Naive thymus-derived CD8-positive, alpha-beta T cell (primary cell): ENCODE results near the gene GZF1. TPM values are rescaled to one million over a fixed set of nuclear protein-coding genes. Genes with fewer than 3 reads are reported as not detected.
"Not testable (repeated sequence)": the region's sequence is repeated elsewhere in the genome, so short reads cannot be mapped to it uniquely, and the experiment has no call there.

Source experiments
- ATAC-seq, 2 donors: fragments of 150-1000 bp; cut with Tn5 transposase in 1 of 2; sonication (Bioruptor Pico), chemical (Tn5 transposase) in 1 of 2; 1 replicate in 1 of 2; 2 replicates in 1 of 2; pipeline ENCODE4 v1.10.0; 2021; ENCODE audit warnings: mild to moderate bottlenecking in 2 of 2, moderate library complexity in 2 of 2
- POLR2A ChIA-PET: fragments of 350-600 bp; sonication (Branson Sonifier 250); formaldehyde crosslinking; loops from one replicate; lab custom pipeline; 2021; ENCODE audit warnings: antibody characterized with exemption; lab: Charles Lee
- DNase-seq, 10 donors: peaks; one replicate each; pipeline versions ENCODE4 v3.0.0 to v3.0.0-alpha.2; 2020 to 2022
- H3K27ac Mint-ChIP-seq, 10 donors: one replicate each; pipeline ENCODE4 v1.8.0; 2020 to 2022; ENCODE audit warnings: mild to moderate bottlenecking in 10 of 10, mixed read lengths in 10 of 10, moderate library complexity in 4 of 10, inconsistent platforms in 1 of 10
- H3K27me3 Mint-ChIP-seq, 5 donors: one replicate each; pipeline ENCODE4 v1.8.0; 2021 to 2022; ENCODE audit warnings: mixed read lengths in 5 of 5
- H3K36me3 Mint-ChIP-seq, 3 donors: one replicate each; pipeline ENCODE4 v1.8.0; 2020 to 2022; ENCODE audit warnings: mixed read lengths in 3 of 3, mild to moderate bottlenecking in 2 of 3, inconsistent platforms in 1 of 3
- H3K4me1 Mint-ChIP-seq, 4 donors: one replicate each; pipeline ENCODE4 v1.8.0; 2021 to 2022; ENCODE audit warnings: mixed read lengths in 4 of 4
- H3K4me3 Mint-ChIP-seq, 10 donors: one replicate each; pipeline ENCODE4 v1.8.0; 2020 to 2022; ENCODE audit warnings: mild to moderate bottlenecking in 10 of 10, mixed read lengths in 10 of 10, moderate library complexity in 6 of 10, inconsistent platforms in 1 of 10
- H3K9me3 Mint-ChIP-seq, 9 donors: one replicate each; pipeline ENCODE4 v1.8.0; 2020 to 2022; ENCODE audit warnings: mixed read lengths in 9 of 9, mild to moderate bottlenecking in 3 of 9, inconsistent platforms in 1 of 9, moderate library complexity in 1 of 9
- polyA plus RNA-seq, 3 donors: library from polyadenylated mRNA; unstranded; fragments of 300-500 nt; fragmentation: Illumina TruSeq; gene quantifications; one replicate each; pipeline ENCODE4 v1.2.3, GENCODE V29; 2021
- total RNA-seq, 8 experiments: library from RNA in 2 of 8; stranded (reverse) in 2 of 8; gene quantifications; one replicate each; pipeline ENCODE4 v1.2.3 and lab custom pipeline; 2021 to 2026

Gene GZF1
- total and polyA plus RNA-seq, 5 experiments from 2014 or later = 1.9 to 13.7 (median 3.7) TPM

DNA sequence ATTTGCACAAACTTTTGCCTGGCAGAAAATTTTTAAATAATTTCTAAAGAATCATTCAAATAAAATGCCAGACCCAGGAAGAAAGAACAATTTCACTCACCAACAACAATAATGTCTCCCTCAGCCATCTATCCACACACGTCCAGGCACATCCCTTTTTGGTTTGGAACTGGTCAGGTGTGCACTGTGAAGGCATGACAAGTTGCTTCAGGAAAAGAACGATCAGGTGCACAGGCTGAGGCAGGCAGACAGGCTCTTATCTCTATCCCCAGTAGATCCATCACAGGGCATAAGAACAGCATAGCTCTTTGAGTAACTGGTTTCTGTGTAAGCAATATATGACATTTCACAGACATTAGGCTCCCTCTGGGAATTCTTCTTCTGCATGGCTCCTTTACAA is 29.5 kb upstream of the GZF1 start:
- Mint-ChIP-seq H3K9me3 (no peaks in the 10 kb centered on the region), H3K36me3 (peaks cover 0 to 6% (median 0%) of the 10 kb centered on the region in 3 donors), H3K4me1 (peaks cover 0 to 8% (median 4%) of the 10 kb centered on the region in 4 donors), H3K27me3 (no peaks in the 10 kb centered on the region), H3K4me3 (no peak overlapping the region), H3K27ac (no peak overlapping the region)
- no peak for ATAC-seq
- POLR2A ChIA-PET = no interaction called here
- no peak for DNase-seq

DNA sequence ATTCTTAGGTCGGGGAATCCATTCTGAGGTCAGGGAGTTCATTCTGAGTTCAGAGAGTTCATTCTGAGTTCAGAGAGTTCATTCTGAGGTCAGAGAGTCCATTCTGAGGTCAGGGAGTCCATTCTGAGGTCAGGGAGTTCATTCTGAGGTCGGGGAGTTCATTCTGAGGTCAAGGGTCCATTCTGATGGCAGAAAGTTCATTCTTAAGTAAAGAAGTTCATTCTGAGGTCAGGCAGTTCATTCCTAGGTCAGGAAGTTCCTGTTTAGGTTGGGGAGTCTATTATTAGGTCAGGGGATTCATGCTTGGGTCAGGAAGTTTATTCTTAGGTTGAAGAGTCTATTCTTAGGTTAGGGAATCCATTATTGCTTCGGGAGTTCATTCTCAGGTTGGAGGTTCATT is 27.9 kb upstream of the GZF1 start:
- Mint-ChIP-seq H3K27me3 (no peaks in the 10 kb centered on the region), H3K36me3 (peaks cover 0 to 6% (median 0%) of the 10 kb centered on the region in 3 donors), H3K27ac (no peak overlapping the region), H3K4me1 (peaks cover 0 to 8% (median 4%) of the 10 kb centered on the region in 4 donors), H3K9me3 (no peaks in the 10 kb centered on the region), H3K4me3 (no peak overlapping the region)
- POLR2A ChIA-PET = no interaction called here
- no peak for DNase-seq
- no peak for ATAC-seq

DNA sequence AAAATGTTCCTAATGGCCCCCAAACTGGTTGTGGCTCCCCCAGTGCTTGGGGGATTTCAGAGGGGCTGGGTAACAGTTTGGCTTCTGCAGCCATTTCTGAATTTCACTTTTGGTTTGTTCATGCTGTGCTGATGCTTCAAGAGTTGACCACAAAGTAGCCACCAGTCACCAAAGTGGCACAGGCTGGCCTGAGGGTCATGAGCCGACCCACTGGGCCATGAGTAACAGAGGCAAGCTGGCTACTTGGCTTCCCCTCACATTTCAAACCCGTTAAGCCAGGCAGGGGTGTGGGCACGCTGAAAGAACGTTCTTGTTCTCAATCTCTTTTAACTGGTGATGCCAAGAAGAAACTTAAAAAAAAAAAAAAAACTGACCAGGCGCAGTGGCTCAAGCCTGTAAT is 26.5 kb upstream of the GZF1 start:
- ATAC-seq (no peak), DNase-seq (peak in 1 of 10 donors; percentile 46)
- POLR2A ChIA-PET = no interaction called here
- H3K36me3 Mint-ChIP-seq = no peaks in the 10 kb centered on the region
- H3K27ac Mint-ChIP-seq = no peak overlapping the region
- H3K9me3 Mint-ChIP-seq = no peaks in the 10 kb centered on the region
- H3K27me3 Mint-ChIP-seq = no peaks in the 10 kb centered on the region
- peaks cover 0 to 8% (median 4%) of the 10 kb centered on the region in 4 donors for H3K4me1 Mint-ChIP-seq
- no peak overlapping the region for H3K4me3 Mint-ChIP-seq

DNA sequence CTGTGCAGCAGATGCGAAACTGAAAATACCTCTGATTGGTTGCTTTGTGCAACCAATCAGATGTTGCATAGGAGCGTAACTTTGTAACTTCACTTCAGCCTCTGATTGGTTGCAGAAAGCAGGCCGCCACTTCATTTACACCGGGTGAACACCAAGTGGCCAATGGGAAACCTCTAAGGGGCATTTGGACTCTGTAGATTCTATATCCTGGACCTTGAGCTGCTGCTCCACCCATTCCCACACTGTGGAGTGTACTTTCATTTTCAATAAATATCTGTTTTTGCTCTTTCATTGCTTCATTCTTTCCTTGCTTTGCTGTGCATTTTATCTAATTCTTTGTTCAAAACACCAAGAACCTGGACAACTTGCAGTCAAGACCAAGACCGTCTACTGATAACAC is 25.5 kb upstream of the GZF1 start:
- Mint-ChIP-seq H3K9me3 (no peaks in the 10 kb centered on the region), H3K4me1 (peaks cover 0 to 8% (median 4%) of the 10 kb centered on the region in 4 donors), H3K36me3 (no peaks in the 10 kb centered on the region), H3K27me3 (no peaks in the 10 kb centered on the region), H3K4me3 (no peak overlapping the region), H3K27ac (no peak overlapping the region)
- DNase-seq (no peak), ATAC-seq (no peak)
- POLR2A ChIA-PET = no interaction called here

DNA sequence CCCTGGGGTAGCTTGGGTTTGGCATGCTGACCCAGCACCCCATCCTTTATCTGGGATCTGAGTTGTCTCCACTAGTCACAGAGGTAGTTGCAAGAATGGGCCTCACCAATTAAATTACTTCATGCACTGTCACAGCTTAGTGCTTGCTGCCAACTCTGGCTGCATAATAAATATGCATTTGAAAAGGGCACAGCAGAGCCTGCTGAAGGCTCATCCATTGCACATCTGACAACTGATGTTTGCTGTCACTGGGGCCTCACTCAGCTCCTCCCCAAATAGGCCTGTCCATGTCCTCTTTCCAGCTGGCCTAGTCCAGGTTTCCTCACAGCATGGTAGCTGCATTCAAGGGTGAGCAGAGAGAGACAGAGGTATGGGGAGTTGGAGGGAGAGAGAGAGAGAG is 24.7 kb upstream of the GZF1 start:
- Mint-ChIP-seq H3K36me3 (no peaks in the 10 kb centered on the region), H3K9me3 (no peaks in the 10 kb centered on the region), H3K27ac (peak overlapping the region in 1 of 10 donors; percentile 15), H3K4me1 (peaks cover 0 to 6% (median 5%) of the 10 kb centered on the region in 4 donors), H3K27me3 (no peaks in the 10 kb centered on the region), H3K4me3 (no peak overlapping the region)
- DNase-seq = peak in 1 of 10 donors; percentile 10
- ATAC-seq = no peak
- POLR2A ChIA-PET = no interaction called here

DNA sequence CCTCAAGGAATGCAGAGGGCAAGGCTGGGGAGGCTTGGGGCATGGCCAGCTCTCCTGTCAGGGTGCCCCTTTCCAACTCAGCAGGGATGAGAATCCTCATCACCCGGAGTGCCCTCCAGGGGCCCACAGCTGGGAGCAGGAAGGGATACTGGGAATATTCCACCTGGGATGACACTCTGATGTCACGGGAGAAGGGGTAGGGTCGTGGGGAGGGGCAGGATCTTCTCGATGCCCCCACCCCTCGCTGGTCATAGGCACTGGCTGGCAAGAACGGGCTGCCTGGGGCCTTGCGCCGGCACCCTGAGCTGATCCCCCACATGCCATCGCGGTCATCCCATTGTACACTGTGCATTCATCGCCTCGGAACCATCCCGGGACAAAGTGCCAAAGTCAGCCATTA is 22.0 kb upstream of the GZF1 start:
- peak in 1 of 10 donors; percentile 35 for DNase-seq

DNA sequence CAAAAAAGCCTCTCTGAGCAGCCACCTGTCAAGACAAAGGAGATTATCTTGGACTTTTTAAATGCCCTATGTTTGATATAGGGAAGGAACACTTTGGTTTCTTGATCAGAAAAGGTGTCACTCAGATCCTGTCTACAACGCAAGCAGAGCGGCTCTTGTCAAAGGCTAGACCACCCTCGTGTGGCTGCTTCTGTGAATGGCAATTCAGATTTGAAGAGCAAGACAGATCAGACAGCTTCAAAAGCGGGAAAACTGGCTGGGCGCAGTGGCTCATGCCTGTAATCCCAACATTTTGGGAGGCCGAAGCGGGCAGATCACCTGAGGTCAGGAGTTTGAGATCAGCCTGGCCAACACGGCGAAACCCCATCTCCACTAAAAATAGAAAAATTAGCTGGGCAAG is 21.5 kb upstream of the GZF1 start:
- H3K27me3 Mint-ChIP-seq = no peaks in the 10 kb centered on the region
- H3K9me3 Mint-ChIP-seq = no peaks in the 10 kb centered on the region
- peaks cover 0 to 1% (median 0%) of the 10 kb centered on the region in 4 donors for H3K4me1 Mint-ChIP-seq
- POLR2A ChIA-PET = no interaction called here
- ATAC-seq = peak in 1 of 2 donors; percentile 44
- DNase-seq = peak in 1 of 10 donors; percentile 55
- no peaks in the 10 kb centered on the region for H3K36me3 Mint-ChIP-seq
- no peak overlapping the region for H3K4me3 Mint-ChIP-seq
- H3K27ac Mint-ChIP-seq = no peak overlapping the region

More for the DNA sequence above, 22.0 kb upstream of the GZF1 start:
- no peaks in the 10 kb centered on the region for H3K36me3 Mint-ChIP-seq
- no peaks in the 10 kb centered on the region for H3K9me3 Mint-ChIP-seq
- ATAC-seq = no peak
- no peaks in the 10 kb centered on the region for H3K27me3 Mint-ChIP-seq
- H3K27ac Mint-ChIP-seq = no peak overlapping the region
- POLR2A ChIA-PET = no interaction called here
- no peak overlapping the region for H3K4me3 Mint-ChIP-seq
- peaks cover 0 to 1% (median 0%) of the 10 kb centered on the region in 4 donors for H3K4me1 Mint-ChIP-seq

DNA sequence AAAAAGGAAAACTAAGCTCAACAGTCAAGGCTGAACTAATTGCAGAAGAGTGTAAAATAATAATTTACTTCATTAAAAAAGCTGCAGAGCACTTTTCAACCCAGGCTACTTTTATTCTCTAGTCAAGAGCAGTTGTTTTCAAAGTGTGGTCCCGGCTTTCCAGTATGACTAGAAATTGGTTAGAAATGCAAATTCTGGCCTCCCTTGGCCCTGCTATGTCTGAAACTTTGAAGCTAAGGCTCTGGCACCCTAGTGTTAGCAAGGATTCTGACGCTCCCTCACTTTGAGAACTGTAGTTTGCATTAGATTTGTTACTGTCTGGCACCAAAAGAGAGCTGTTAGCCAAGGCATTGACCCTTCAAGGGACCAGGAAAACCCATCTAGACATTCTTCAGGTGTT is 20.9 kb upstream of the GZF1 start:
- Mint-ChIP-seq H3K36me3 (no peaks in the 10 kb centered on the region), H3K4me1 (peaks cover 0 to 1% (median 0%) of the 10 kb centered on the region in 4 donors), H3K27ac (no peak overlapping the region), H3K9me3 (no peaks in the 10 kb centered on the region), H3K4me3 (no peak overlapping the region), H3K27me3 (no peaks in the 10 kb centered on the region)
- POLR2A ChIA-PET = interaction anchor here (0.8 kb wide), 1 partner anchor 9 kb away, joined by 4 read pairs; the partner anchor contains the start of gene NXT1
- DNase-seq (peak in 1 of 10 donors; percentile 10), ATAC-seq (no peak)

DNA sequence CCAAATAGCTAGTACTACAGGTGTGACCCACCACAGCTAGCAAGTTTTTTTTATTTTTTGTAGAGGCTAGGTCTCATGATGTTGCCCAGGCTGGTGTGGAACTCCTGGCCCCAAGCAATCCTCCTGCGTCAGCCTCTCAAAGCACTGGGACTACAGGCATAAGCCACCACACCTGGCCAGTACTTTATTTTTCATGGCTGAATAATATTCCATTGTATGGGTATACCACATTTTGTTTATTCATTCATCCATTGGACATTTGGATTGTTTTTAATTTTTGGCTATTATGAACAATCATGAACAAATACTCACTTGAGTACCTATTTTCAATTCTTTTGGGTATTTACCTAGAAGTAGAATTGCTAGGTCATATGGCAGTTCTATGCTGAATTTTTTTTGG is 18.4 kb upstream of the GZF1 start:
- DNase-seq (no peak), ATAC-seq (no peak)
- Mint-ChIP-seq H3K4me3 (no peak overlapping the region), H3K9me3 (no peaks in the 10 kb centered on the region), H3K36me3 (no peaks in the 10 kb centered on the region), H3K27ac (peak overlapping the region in 1 of 10 donors; percentile 47), H3K27me3 (no peaks in the 10 kb centered on the region), H3K4me1 (peaks cover 0 to 3% (median 1%) of the 10 kb centered on the region in 4 donors)
- POLR2A ChIA-PET = no interaction called here

DNA sequence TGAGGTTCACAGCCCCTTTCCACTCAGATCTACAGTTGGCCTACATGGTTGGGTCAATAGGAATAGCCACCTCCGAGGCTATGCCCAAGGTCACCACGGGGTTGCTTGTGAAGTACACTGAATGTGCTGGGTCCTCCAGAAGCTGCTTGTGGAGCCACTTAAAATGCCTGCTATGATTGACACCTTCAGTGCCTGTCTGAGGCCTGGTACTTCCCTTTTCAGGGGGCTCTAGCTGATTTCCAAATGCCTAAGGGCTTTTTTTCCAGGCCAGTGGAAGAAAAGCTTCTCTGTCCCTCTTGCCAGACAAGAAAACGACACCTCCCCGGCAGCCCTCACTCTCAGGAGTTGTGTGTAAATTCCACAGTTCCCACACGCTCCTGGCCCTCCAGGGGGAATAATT is 17.6 kb upstream of the GZF1 start:
- ATAC-seq (no peak), DNase-seq (peak in 1 of 10 donors; percentile 54)
- no peaks in the 10 kb centered on the region for H3K27me3 Mint-ChIP-seq
- no peaks in the 10 kb centered on the region for H3K9me3 Mint-ChIP-seq
- H3K27ac Mint-ChIP-seq = peak overlapping the region in 1 of 10 donors; percentile 24
- H3K36me3 Mint-ChIP-seq = no peaks in the 10 kb centered on the region
- H3K4me1 Mint-ChIP-seq = peaks cover 3 to 8% (median 4%) of the 10 kb centered on the region in 4 donors
- POLR2A ChIA-PET = no interaction called here
- no peak overlapping the region for H3K4me3 Mint-ChIP-seq

DNA sequence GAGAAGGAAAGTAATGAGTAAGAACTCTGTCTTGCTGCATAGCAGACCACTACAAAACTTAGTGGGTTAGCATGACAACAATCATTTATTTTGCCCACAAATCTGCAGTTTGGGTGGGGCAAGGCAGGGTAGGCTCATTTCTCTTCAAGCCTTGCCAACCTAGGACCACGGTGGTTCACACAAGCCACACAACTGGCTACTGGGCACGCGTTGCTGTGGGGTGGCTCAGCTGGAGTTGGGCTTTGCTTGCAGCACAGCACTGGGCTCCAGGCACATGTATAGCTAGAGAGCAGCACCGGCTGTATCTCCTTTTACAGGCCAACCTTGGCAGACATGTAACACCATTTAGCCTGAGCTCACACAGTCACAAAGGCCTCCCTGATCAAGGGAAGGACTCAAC is 16.0 kb upstream of the GZF1 start:
- POLR2A ChIA-PET = no interaction called here
- Mint-ChIP-seq H3K9me3 (no peaks in the 10 kb centered on the region), H3K4me3 (no peak overlapping the region), H3K36me3 (no peaks in the 10 kb centered on the region), H3K4me1 (peaks cover 9 to 16% (median 13%) of the 10 kb centered on the region in 4 donors), H3K27ac (no peak overlapping the region), H3K27me3 (no peaks in the 10 kb centered on the region)
- no peak for ATAC-seq
- DNase-seq = peak in 1 of 10 donors; percentile 22

DNA sequence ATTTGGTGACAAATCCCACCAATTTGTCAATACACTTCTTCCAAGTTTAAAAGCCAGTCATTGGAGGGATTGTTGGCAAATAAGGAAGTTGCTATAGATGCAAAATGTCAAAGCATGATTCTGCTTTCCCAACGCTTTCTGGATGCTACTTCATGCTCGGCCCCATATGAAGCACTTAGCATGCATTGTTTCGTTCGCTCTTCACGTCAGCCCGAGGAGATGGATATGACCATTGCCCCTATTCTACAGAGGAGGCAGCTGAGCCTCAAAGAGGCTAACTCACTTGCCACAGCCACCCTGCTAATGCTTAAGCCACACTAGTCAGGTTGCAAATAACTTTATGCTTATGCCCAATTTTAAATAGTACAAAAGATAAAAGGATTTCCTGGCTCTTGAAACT is 14.2 kb upstream of the GZF1 start:
- Mint-ChIP-seq H3K9me3 (no peaks in the 10 kb centered on the region), H3K36me3 (no peaks in the 10 kb centered on the region), H3K4me3 (no peak overlapping the region), H3K27me3 (no peaks in the 10 kb centered on the region), H3K4me1 (peaks cover 15 to 30% (median 24%) of the 10 kb centered on the region in 4 donors), H3K27ac (peak overlapping the region; percentile 6 to 100 (median 82))
- DNase-seq = no peak
- POLR2A ChIA-PET = no interaction called here
- no peak for ATAC-seq

DNA sequence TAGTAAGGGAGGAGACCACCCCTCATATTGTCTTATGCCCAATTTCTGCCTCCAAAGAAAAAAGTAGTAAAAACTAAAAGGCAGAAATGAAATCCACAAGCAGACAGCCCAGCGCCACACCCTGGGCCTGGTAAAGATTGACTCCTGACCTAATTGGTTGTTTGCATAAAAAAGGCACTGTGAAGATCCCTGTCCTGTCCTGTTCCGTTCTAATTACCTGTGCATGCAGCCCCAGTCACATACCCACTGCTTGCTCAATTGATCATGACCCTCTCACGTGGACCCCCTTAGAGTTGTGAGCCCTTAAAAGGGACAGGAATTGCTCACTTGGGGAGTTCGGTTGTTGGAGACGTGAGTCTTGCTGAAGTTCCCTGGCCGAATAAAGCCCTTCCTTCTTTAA is 13.5 kb upstream of the GZF1 start:
- Mint-ChIP-seq H3K4me1 (peaks cover 16 to 33% (median 28%) of the 10 kb centered on the region in 4 donors), H3K27ac (peak overlapping the region in 9 of 10 donors; percentile 28 to 100 (median 99)), H3K4me3 (peak overlapping the region in 5 of 10 donors; percentile 6 to 48 (median 24))
- DNase-seq, ATAC-seq, H3K27me3 Mint-ChIP-seq, H3K9me3 Mint-ChIP-seq, H3K36me3 Mint-ChIP-seq: not testable (repeated sequence)
- POLR2A ChIA-PET = interaction anchor here (4.8 kb wide), 1 partner anchor 13 kb away, joined by 124 read pairs; the partner anchor contains the start of gene GZF1
